NCI-H2196 treated with DMSO at 0.1 percent for 48 hours (cell line): ENCODE data around the gene AP1S1.
"Not testable (repeated sequence)": the region's sequence is repeated elsewhere in the genome, so short reads cannot be mapped to it uniquely, and the experiment has no call there.

Experiments used
- DNase-seq: peaks from one replicate; lab custom pipeline; 2025; ENCODE audit not compliant: unreplicated experiment; lab: John Stamatoyannopoulos, UW

The AP1S1 gene

GRCh38 chr7:101153969-101154692, at the start of gene AP1S1:
Gene AP1S1 (plus strand): TSS chr7:101154476. CDS start chr7:101154515, 39 bp downstream.
- peak; percentile 99 for DNase-seq

GRCh38 chr7:101104799-101105198, 49.5 kb upstream of the AP1S1 start:
- DNase-seq, result no peak

- DNase-seq, result not testable (repeated sequence)
Observed at GRCh38 chr7:101105248-101105647, 49.0 kb upstream of the AP1S1 start.

GRCh38 chr7:101106386-101106785, 47.9 kb upstream of the AP1S1 start:
- DNase-seq, result no peak

- DNase-seq, result no peak
Observed at GRCh38 chr7:101108330-101108857, 45.9 kb upstream of the AP1S1 start.

- no peak for DNase-seq
Observed at GRCh38 chr7:101108961-101109360, 45.3 kb upstream of the AP1S1 start.

GRCh38 chr7:101109368-101109767, 44.9 kb upstream of the AP1S1 start:
- no peak for DNase-seq

GRCh38 chr7:101111261-101111660, 43.0 kb upstream of the AP1S1 start:
- no peak for DNase-seq

GRCh38 chr7:101112233-101112632, 42.0 kb upstream of the AP1S1 start:
- DNase-seq, result no peak

- DNase-seq, result not testable (repeated sequence)
Observed at GRCh38 chr7:101113140-101113539, 41.1 kb upstream of the AP1S1 start.

- DNase-seq, result no peak
Observed at GRCh38 chr7:101113836-101114235, 40.4 kb upstream of the AP1S1 start.

- no peak for DNase-seq
Observed at GRCh38 chr7:101114492-101114891, 39.8 kb upstream of the AP1S1 start.

GRCh38 chr7:101115215-101115614, 39.1 kb upstream of the AP1S1 start:
- no peak for DNase-seq

GRCh38 chr7:101116898-101117297, 37.4 kb upstream of the AP1S1 start:
- no peak for DNase-seq

- DNase-seq, result no peak
Observed at GRCh38 chr7:101118856-101119255, 35.4 kb upstream of the AP1S1 start.

- no peak for DNase-seq
Observed at GRCh38 chr7:101119876-101120275, 34.4 kb upstream of the AP1S1 start.

- no peak for DNase-seq
Observed at GRCh38 chr7:101120315-101120714, 34.0 kb upstream of the AP1S1 start.

- not testable (repeated sequence) for DNase-seq
Observed at GRCh38 chr7:101121631-101121990, 32.7 kb upstream of the AP1S1 start.

GRCh38 chr7:101121991-101122932, 32.0 kb upstream of the AP1S1 start:
- DNase-seq, result no peak

- no peak for DNase-seq
Observed at GRCh38 chr7:101122933-101123702, 31.2 kb upstream of the AP1S1 start.

GRCh38 chr7:101123703-101124068, 30.6 kb upstream of the AP1S1 start:
- DNase-seq, result no peak
